Temporal lobe (tissue), 1 donor: ENCODE data around the gene ANKRD36B. TPM values are rescaled to one million over a fixed set of nuclear protein-coding genes. Genes with fewer than 3 reads are reported as not detected.

ENCODE experiments used
- total RNA-seq: library from RNA; depleted of rRNA; stranded (reverse); fragments of >200 nt; gene quantifications from one replicate; pipeline ENCODE4 v1.2.3, GENCODE V29; 2014

Gene ANKRD36B
- total RNA-seq, 1 donor from 2014 or later, result 197 TPM

Other genes with a start within 250 kb of the ANKRD36B start
- 134 TPM for gene COX5B, start 56.2 kb upstream of the ANKRD36B start, total RNA-seq
- 25.8 TPM for gene ACTR1B, start 74.2 kb upstream of the ANKRD36B start, total RNA-seq
- 3.7 TPM for gene C2orf92, start 79.8 kb upstream of the ANKRD36B start, total RNA-seq
- gene ZAP70, start 123.7 kb upstream of the ANKRD36B start, total RNA-seq, result 0.49 TPM